HepG2 (cell line): ENCODE measurements around the gene SHLD1. TPM values are rescaled to one million over a fixed set of nuclear protein-coding genes. Genes with fewer than 3 reads are reported as not detected.

Experiments
- ATAC-seq: fragments of 200-7000 bp; cut with Tn5 transposase; 3 replicates; pipeline ENCODE4 v1.9.1; 2020; ENCODE audit warnings: mild to moderate bottlenecking, moderate library complexity
- BruUV-seq: library from RNA; stranded (reverse); fragments of 400-500 nt; replicated peaks from 2 replicates; lab custom pipeline; 2021; lab: Mats Ljungman, UMichigan
- CTCF ChIA-PET: fragments of 300-600 bp; formaldehyde crosslinking; extraction: SDS; loops from one replicate; lab custom pipeline; 2021; ENCODE audit warnings: low total read pairs, inconsistent platforms, low intra/inter-chr PET ratio; lab: Yijun Ruan, JAX
- POLR2A ChIA-PET: fragments of 350-600 bp; sonication (Branson Sonifier 250); formaldehyde crosslinking; loops from one replicate; lab custom pipeline; 2020; ENCODE audit warnings: antibody characterized with exemption, inconsistent platforms; lab: Yijun Ruan, JAX
- DNase-seq: peaks from one replicate; pipeline ENCODE4 v3.0.0-alpha.2; 2015; ENCODE audit warnings: low spot score
- FAIRE-seq: peaks from 3 replicates; lab custom pipeline; 2011; peaks lifted over from hg19 to GRCh38; lab: Jason Lieb, UNC
- H2AFZ ChIP-seq: one replicate; pipeline ENCODE4 v1.6.1; 2011; ENCODE audit warnings: low read length, inconsistent platforms
- H3K27ac ChIP-seq: fragments of 300-600 bp; 3 replicates; pipeline ENCODE4 v1.8.0; 2011; ENCODE audit warnings: mixed run types, mild to moderate bottlenecking, mixed read lengths, low read length, inconsistent platforms; ENCODE audit not compliant: insufficient read depth; ENCODE audit errors: extremely low read length
- H3K27me3 ChIP-seq, 2 experiments: fragments of 200-600 bp in 1 of 2; 2 replicates in 1 of 2; 3 replicates in 1 of 2; pipeline versions ENCODE4 v1.6.0 to v1.8.0; 2011; ENCODE audit warnings: low read length in 2 of 2, mild to moderate bottlenecking in 2 of 2, moderate library complexity in 2 of 2, inconsistent platforms in 1 of 2; ENCODE audit not compliant: insufficient read depth in 2 of 2, control insufficient read depth in 1 of 2
- H3K36me3 ChIP-seq, 2 experiments: fragments of 200-600 bp in 1 of 2; replicated peaks in 1 of 2; 2 replicates in 1 of 2; 3 replicates in 1 of 2; pipeline versions ENCODE4 v1.5.1 to v1.8.0; 2011; ENCODE audit warnings: low read length in 2 of 2, inconsistent platforms in 1 of 2; ENCODE audit not compliant: insufficient read depth in 2 of 2, control insufficient read depth in 1 of 2
- H3K4me1 ChIP-seq: 2 replicates; pipeline ENCODE4 v1.5.1; 2012; ENCODE audit warnings: low read length, inconsistent platforms; ENCODE audit not compliant: insufficient read depth
- H3K4me2 ChIP-seq: 2 replicates; pipeline ENCODE4 v1.6.0; 2011; ENCODE audit warnings: low read depth, low read length, inconsistent platforms
- H3K4me3 ChIP-seq, 3 experiments: fragments of 200-600 bp in 1 of 3; sonication (generic), shearing (Covaris generic) in 1 of 3; replicated peaks in 1 of 3; 2 replicates each; pipeline ENCODE4 v1.5.1; 2011 to 2016; ENCODE audit warnings: low read length in 3 of 3, inconsistent platforms in 2 of 3, low read depth in 2 of 3, mild to moderate bottlenecking in 2 of 3, control low read depth in 1 of 3, mixed read lengths in 1 of 3; ENCODE audit not compliant: insufficient read depth in 1 of 3
- H3K79me2 ChIP-seq: one replicate; pipeline ENCODE4 v1.6.1; 2011; ENCODE audit warnings: low read length, inconsistent platforms; ENCODE audit not compliant: insufficient read depth
- H3K9ac ChIP-seq: 2 replicates; pipeline ENCODE4 v1.6.0; 2011; ENCODE audit warnings: mild to moderate bottlenecking, low read depth, low read length, inconsistent platforms; ENCODE audit not compliant: insufficient read depth
- H3K9me3 ChIP-seq: 2 replicates; pipeline ENCODE4 v1.5.1; 2012; ENCODE audit warnings: mild to moderate bottlenecking, low read length
- H4K20me1 ChIP-seq: 2 replicates; pipeline ENCODE4 v1.6.0; 2011; ENCODE audit warnings: inconsistent platforms, mild to moderate bottlenecking, low read length, moderate library complexity; ENCODE audit not compliant: insufficient read depth
- CHD2 ChIP-seq: IDR thresholded peaks from 2 replicates; pipeline ENCODE4 v1.6.1; 2011; ENCODE audit warnings: low read depth, low read length, improper control_type of control experiment
- NR2C2 ChIP-seq: sonication (generic); formaldehyde crosslinking; IDR thresholded peaks from 2 replicates; pipeline ENCODE4 v1.4.0; 2020; ENCODE audit warnings: missing genetic modification reagents, mild to moderate bottlenecking, moderate library complexity, borderline replicate concordance
- PCBP1 ChIP-seq: fragments of 200-400 bp; formaldehyde crosslinking; IDR thresholded peaks from 2 replicates; pipeline ENCODE4 v1.6.1; 2017; ENCODE audit warnings: mild to moderate bottlenecking, low read depth, low read length, borderline replicate concordance
- STAG1 ChIP-seq: sonication (generic); formaldehyde crosslinking; IDR thresholded peaks from 2 replicates; pipeline ENCODE4 v1.4.0; 2020; ENCODE audit warnings: missing genetic modification reagents
- TEAD3 ChIP-seq: optimal IDR thresholded peaks from 2 replicates; pipeline ENCODE3; 2016; ENCODE audit warnings: borderline replicate concordance
- ZNF10 ChIP-seq: sonication (generic); formaldehyde crosslinking; IDR thresholded peaks from 2 replicates; pipeline ENCODE4 v1.4.0; 2020; ENCODE audit warnings: mild to moderate bottlenecking, low read depth, missing genetic modification reagents, borderline replicate concordance
- ZNF552 ChIP-seq: sonication (generic); formaldehyde crosslinking; IDR thresholded peaks from 2 replicates; pipeline ENCODE4 v1.9.0; 2022; ENCODE audit warnings: missing genetic modification reagents, mild to moderate bottlenecking, borderline replicate concordance
- ZNF670 ChIP-seq: sonication (generic); formaldehyde crosslinking; IDR thresholded peaks from 2 replicates; pipeline ENCODE4 v1.8.0; 2022; ENCODE audit warnings: mild to moderate bottlenecking, missing genetic modification reagents, borderline replicate concordance
- ZNF703 ChIP-seq: sonication (generic); formaldehyde crosslinking; IDR thresholded peaks from 2 replicates; pipeline ENCODE4 v1.5.1; 2020; ENCODE audit warnings: missing genetic modification reagents, mild to moderate bottlenecking, moderate library complexity, borderline replicate concordance
- ZSCAN21 ChIP-seq: sonication (generic); formaldehyde crosslinking; IDR thresholded peaks from 2 replicates; pipeline ENCODE4 v1.8.0; 2022; ENCODE audit warnings: mild to moderate bottlenecking, missing genetic modification reagents, moderate library complexity, borderline replicate concordance
- WGBS: methylation state at CpG from one replicate; pipeline ENCODE4 v1.1.6; 2017; ENCODE audit warnings: low lambda C conversion rate; 5-methylcytosine and 5-hydroxymethylcytosine counted together
- in situ Hi-C: cut with HindIII; loops from 2 replicates; pipeline ENCODE4 v1.10.0; 2017; ENCODE audit warnings: low pct_unique_long_range_greater_than_20kb; ENCODE audit not compliant: extremely low pct_ligation_motif_present
- intact Hi-C: fragments of 100-400 bp; cut with micrococcal nuclease; formaldehyde crosslinking; loops from one replicate; pipeline ENCODE4 v1.10.0; 2022; ENCODE audit not compliant: unreplicated experiment
- polyA plus RNA-seq, 8 experiments: library from polyadenylated mRNA; depleted of rRNA in 3 of 8; stranded (reverse) in 7 of 8; unstranded in 1 of 8; fragments of >200 nt; fragmentation: Illumina TruSeq in 4 of 8; extraction: Trizol in 4 of 8; gene quantifications; 2 replicates each; pipeline versions ENCODE4 v1.2.1 to v1.2.3, GENCODE V29; 2011 to 2016; ENCODE audit warnings: low read depth in 4 of 8, missing spikeins in 1 of 8, mixed read lengths in 1 of 8; ENCODE audit not compliant: insufficient read depth in 1 of 8
- total RNA-seq, 5 experiments: library from RNA; depleted of rRNA; stranded (reverse); fragments of >200 nt; fragmentation: Illumina TruSeq; extraction: Trizol; gene quantifications; 2 replicates each; pipeline ENCODE4 v1.2.3, GENCODE V29; 2016; ENCODE audit warnings: low read depth in 1 of 5
- TF ChIP-seq, protein P1 (sequence below): sonication (generic); formaldehyde crosslinking; IDR thresholded peaks from 2 replicates; pipeline ENCODE4 v1.5.0; 2020; ENCODE audit warnings: mild to moderate bottlenecking, missing genetic modification reagents, moderate library complexity

Gene SHLD1
- total and polyA plus RNA-seq, 2 of the 13 experiments (the other 11 are each of a cell fraction or from before 2014, with no cell fraction given), result 8.9 to 10.0 TPM

DNA sequence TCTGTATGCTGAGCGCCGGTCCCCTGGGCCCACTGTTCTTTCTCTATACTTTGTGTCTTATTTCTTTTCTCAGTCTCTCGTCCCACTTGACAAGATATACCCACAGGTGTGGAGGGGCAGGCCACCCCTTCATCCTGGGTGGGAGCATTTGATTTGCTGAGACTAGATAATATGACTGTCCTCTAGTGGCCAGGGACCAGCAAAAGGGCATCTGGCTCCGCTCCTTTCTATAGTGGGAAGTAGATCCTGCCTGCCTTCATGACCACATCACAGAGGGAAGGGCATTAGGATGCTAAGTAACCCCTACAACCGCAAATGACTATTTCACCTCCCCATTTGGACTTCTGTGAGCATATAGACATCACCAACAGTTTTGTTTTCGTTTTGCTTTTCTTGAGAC, 135.7 kb downstream of the SHLD1 start:
- Histone ChIP-seq H3K9me3 (no peaks in the 10 kb centered on the region), H3K4me2 (no peak overlapping the region), H3K9ac (no peak overlapping the region), H2AFZ (no peak overlapping the region), H3K27me3 (peaks cover 0 to 17% of the 10 kb centered on the region in 2 experiments; a peak in 3 of 5 replicates), H3K36me3 (no peaks in the 10 kb centered on the region), H3K4me3 (no peak overlapping the region), H3K27ac (no peak overlapping the region), H3K4me1 (peaks cover 37% of the 10 kb centered on the region), H3K79me2 (no peaks in the 10 kb centered on the region), H4K20me1 (no peaks in the 10 kb centered on the region)
- intact Hi-C loops (no loop called here), in situ Hi-C loops (no loop called here)
- ChIA-PET POLR2A (no interaction called here), CTCF (no interaction called here)
- TF ChIP-seq ZNF670 (CRISPR knock-in tag), result 0 out of 2 replicates have a peak, but pooled peaks have one; percentile 30
- TF ChIP-seq, protein P1, sequence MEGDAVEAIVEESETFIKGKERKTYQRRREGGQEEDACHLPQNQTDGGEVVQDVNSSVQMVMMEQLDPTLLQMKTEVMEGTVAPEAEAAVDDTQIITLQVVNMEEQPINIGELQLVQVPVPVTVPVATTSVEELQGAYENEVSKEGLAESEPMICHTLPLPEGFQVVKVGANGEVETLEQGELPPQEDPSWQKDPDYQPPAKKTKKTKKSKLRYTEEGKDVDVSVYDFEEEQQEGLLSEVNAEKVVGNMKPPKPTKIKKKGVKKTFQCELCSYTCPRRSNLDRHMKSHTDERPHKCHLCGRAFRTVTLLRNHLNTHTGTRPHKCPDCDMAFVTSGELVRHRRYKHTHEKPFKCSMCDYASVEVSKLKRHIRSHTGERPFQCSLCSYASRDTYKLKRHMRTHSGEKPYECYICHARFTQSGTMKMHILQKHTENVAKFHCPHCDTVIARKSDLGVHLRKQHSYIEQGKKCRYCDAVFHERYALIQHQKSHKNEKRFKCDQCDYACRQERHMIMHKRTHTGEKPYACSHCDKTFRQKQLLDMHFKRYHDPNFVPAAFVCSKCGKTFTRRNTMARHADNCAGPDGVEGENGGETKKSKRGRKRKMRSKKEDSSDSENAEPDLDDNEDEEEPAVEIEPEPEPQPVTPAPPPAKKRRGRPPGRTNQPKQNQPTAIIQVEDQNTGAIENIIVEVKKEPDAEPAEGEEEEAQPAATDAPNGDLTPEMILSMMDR (CRISPR knock-in tag), result peak; percentile 43; the same call in 1 of the 2 replicates
- TF ChIP-seq ZNF703 (CRISPR knock-in tag), result no peak
- TF ChIP-seq TEAD3, result no peak
- peak; percentile 30; the same call in 1 of the 2 replicates for TF ChIP-seq STAG1
- ATAC-seq, result peak; percentile 39; the same call in 2 of the 3 replicates
- no peak for DNase-seq
- BruUV-seq, result no TSS peak
- no peak for FAIRE-seq
- WGBS, result 65% methylated on average over 6 of the region's 6 CpGs

DNA sequence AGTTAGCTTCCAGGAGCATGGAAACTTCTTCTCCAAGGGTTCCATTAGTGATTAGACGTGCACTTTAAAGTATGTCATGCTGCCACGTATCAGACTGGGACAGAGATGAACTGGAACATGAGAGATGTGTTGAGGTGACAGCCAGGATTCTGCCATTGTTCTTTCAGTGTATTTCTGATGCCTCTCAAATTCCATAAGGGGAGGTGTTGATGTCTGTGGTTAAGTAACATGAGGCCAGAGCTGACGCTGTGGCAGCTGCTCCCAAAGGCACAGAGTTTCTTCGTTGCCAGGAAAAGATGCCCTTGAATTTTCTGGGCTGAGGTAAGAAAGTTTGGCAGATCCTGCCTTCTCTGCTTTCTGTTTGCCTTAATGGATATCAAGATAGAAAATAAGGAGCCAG, 136.6 kb downstream of the SHLD1 start:
- Histone ChIP-seq H3K27me3 (peaks cover 0 to 17% of the 10 kb centered on the region in 2 experiments; a peak in 3 of 5 replicates), H3K9ac (no peak overlapping the region), H3K9me3 (no peaks in the 10 kb centered on the region), H3K27ac (no peak overlapping the region), H4K20me1 (no peaks in the 10 kb centered on the region), H2AFZ (no peak overlapping the region), H3K36me3 (no peaks in the 10 kb centered on the region), H3K79me2 (no peaks in the 10 kb centered on the region), H3K4me1 (peaks cover 34% of the 10 kb centered on the region), H3K4me2 (no peak overlapping the region), H3K4me3 (no peak overlapping the region)
- ChIA-PET CTCF (no interaction called here), POLR2A (no interaction called here)
- FAIRE-seq (no peak), DNase-seq (no peak), ATAC-seq (no peak)
- intact Hi-C loops, result no loop called here
- 30% methylated on average over 4 of the region's 4 CpGs for WGBS
- BruUV-seq, result no TSS peak
- in situ Hi-C loops, result no loop called here
- no peak for TF ChIP-seq ZNF10 (CRISPR knock-in tag)
- no peak for TF ChIP-seq CHD2
- no peak for TF ChIP-seq ZSCAN21
- TF ChIP-seq ZNF552, result no peak
- TF ChIP-seq NR2C2 (CRISPR knock-in tag), result no peak
- TF ChIP-seq PCBP1, result no peak
